Activated CD4-positive, CD25-positive, alpha-beta regulatory T cell treated with anti-CD3 and anti-CD28 coated beads, Interleukin-2, amount 50 U/mL, for 16 hours (primary cell): ENCODE results near the gene CKMT1A.

Experiments
- DNase-seq: peaks from one replicate; pipeline ENCODE4 v3.0.0-alpha.2; 2020; ENCODE audit warnings: low read depth, low spot score

CKMT1A gene

GRCh38 chr15:43748376-43748775, 54.7 kb downstream of the CKMT1A start:
- DNase-seq, result no peak
